ENCODE results near the gene TEKT5. TPM values are rescaled to one million over a fixed set of nuclear protein-coding genes. Genes with fewer than 3 reads are reported as not detected.

The TEKT5 gene
- total RNA-seq, 4 donors from 2014 or later = not detected

DNA sequence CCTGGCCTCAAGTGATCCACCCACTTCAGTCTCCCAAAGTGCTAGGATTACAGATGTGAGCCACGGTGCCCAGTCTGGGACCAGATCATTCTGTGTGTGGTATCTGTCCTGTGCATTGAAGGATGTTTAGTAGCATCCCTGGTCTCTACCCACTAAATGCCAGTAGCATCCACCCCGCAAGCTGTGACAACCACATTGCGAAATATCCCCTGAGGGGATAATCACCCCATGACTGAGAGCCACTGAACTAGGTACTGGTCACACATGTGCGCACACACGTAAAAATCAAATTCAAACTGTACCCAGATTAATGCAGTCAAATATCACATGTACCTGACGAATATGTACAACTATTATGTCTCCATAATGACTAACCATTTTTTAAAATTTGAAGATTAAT lies 35.8 kb downstream of the TEKT5 start:
- Histone ChIP-seq H3K4me3 (no peak overlapping the region), H3K9me3 (peaks cover 0 to 4% (median 0%) of the 10 kb centered on the region in 4 donors), H3K4me1 (peaks cover 0 to 14% (median 0%) of the 10 kb centered on the region in 4 donors), H3K36me3 (no peaks in the 10 kb centered on the region), H3K27ac (replicated peaks in 1 of 4) (no peak overlapping the region), H3K27me3 (no peaks in the 10 kb centered on the region)
- TF ChIP-seq EP300 (IDR thresholded peaks at IDR 0.05) = no peak
- TF ChIP-seq, protein P1, sequence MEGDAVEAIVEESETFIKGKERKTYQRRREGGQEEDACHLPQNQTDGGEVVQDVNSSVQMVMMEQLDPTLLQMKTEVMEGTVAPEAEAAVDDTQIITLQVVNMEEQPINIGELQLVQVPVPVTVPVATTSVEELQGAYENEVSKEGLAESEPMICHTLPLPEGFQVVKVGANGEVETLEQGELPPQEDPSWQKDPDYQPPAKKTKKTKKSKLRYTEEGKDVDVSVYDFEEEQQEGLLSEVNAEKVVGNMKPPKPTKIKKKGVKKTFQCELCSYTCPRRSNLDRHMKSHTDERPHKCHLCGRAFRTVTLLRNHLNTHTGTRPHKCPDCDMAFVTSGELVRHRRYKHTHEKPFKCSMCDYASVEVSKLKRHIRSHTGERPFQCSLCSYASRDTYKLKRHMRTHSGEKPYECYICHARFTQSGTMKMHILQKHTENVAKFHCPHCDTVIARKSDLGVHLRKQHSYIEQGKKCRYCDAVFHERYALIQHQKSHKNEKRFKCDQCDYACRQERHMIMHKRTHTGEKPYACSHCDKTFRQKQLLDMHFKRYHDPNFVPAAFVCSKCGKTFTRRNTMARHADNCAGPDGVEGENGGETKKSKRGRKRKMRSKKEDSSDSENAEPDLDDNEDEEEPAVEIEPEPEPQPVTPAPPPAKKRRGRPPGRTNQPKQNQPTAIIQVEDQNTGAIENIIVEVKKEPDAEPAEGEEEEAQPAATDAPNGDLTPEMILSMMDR (IDR thresholded peaks at IDR 0.05) = no peak
- TF ChIP-seq POLR2A (IDR thresholded peaks at IDR 0.05; ENCODE audit: low read depth) = no peak
- no peak for TF ChIP-seq POLR2AphosphoS5 (IDR thresholded peaks at IDR 0.05)
- intact Hi-C loops (cut with DNase I) = no loop called here
- DNase-seq (ENCODE audit: extremely low spot score) = no peak
- 96% methylated on average over 6 of the region's 6 CpGs for WGBS

DNA sequence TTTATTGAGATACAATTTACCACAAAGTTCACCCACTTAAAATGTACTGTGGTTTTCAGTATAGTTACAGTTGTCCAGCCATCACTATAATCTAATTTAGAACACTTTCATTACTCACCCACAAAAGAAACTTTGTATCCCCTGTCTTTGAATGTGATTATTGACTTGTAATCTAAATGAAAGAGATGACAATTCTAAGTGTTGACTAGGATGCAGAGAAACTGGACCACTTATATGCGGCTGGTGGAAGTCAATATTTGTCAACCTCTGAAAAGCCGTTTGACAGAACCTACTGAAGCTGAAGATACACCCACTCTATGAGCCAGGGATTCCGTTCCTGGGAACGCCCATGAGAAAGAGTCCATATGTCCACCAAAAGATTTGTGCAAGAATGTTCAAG lies 36.8 kb downstream of the TEKT5 start:
- H3K27ac ChIP-seq (replicated peaks in 1 of 4) = no peak overlapping the region
- TF ChIP-seq POLR2AphosphoS5 (IDR thresholded peaks at IDR 0.05) (no peak), EP300 (IDR thresholded peaks at IDR 0.05) (no peak), POLR2A (IDR thresholded peaks at IDR 0.05; ENCODE audit: low read depth) (no peak)
- TF ChIP-seq, protein P1 (IDR thresholded peaks at IDR 0.05) = no peak
- peaks cover 0 to 7% (median 0%) of the 10 kb centered on the region in 4 donors for H3K4me1 ChIP-seq
- H3K4me3 ChIP-seq = no peak overlapping the region
- peaks cover 0 to 4% (median 0%) of the 10 kb centered on the region in 4 donors for H3K9me3 ChIP-seq
- intact Hi-C loops (cut with DNase I) = no loop called here
- WGBS = 88% methylated on average over 4 of the region's 4 CpGs
- DNase-seq (ENCODE audit: extremely low spot score) = no peak
- peaks cover 0 to 6% (median 0%) of the 10 kb centered on the region in 4 donors for H3K27me3 ChIP-seq
- H3K36me3 ChIP-seq = no peaks in the 10 kb centered on the region

DNA sequence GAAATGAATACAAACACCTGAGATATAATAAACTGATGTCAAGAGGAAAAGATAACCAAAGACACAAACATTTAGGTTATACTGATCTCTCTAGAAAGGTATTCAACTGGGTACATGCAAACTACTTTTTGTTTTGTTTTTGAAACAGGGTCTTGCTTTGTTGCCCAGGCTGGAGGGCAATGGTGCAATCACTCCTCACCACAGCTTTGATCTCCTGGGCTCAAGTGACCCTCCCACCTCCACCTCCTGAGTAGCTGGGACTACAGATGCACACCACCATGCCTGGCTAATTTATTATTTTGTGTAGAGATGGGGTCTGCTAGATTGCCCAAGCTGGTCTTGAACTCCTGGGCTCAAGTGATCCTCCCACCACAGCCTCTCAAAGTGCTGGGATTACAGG lies 38.1 kb downstream of the TEKT5 start:
- TF ChIP-seq EP300 (IDR thresholded peaks at IDR 0.05) = no peak
- TF ChIP-seq, protein P1 (IDR thresholded peaks at IDR 0.05) = no peak
- no peak for TF ChIP-seq POLR2A (IDR thresholded peaks at IDR 0.05; ENCODE audit: low read depth)
- no peak for TF ChIP-seq POLR2AphosphoS5 (IDR thresholded peaks at IDR 0.05)
- DNase-seq (ENCODE audit: extremely low spot score) = no peak
- no peak overlapping the region for H3K27ac ChIP-seq (replicated peaks in 1 of 4)
- H3K27me3 ChIP-seq = peaks cover 0 to 9% (median 0%) of the 10 kb centered on the region in 4 donors
- no peaks in the 10 kb centered on the region for H3K4me1 ChIP-seq
- H3K36me3 ChIP-seq = no peaks in the 10 kb centered on the region
- peaks cover 0 to 4% (median 0%) of the 10 kb centered on the region in 4 donors for H3K9me3 ChIP-seq
- intact Hi-C loops (cut with DNase I) = no loop called here
- H3K4me3 ChIP-seq = no peak overlapping the region

DNA sequence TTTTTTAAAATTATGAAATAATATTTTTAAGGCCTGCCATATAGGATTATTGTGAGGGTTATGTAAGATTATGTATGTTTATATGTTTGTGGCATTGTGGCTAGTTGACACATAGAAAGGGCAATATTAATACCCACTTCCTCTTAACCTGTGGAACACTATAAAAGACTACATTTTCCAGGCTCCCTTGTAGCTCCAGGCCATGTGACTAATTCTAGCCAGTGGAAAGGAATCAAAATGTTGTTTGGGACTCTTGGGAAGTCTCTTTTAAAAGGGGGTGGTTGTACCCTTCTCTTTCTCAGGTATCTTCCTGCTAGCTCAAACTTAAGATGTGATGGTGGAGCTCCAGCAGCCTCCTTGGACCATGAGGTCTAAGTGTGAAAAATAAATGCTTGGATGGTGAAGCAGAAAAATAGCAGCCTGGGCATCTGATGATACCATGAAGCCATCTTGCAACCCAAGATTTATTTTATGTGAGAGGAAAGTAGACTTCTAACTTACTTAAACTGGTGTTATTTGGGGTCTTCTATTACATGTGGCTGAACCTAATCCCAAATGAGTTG lies 39.2 kb downstream of the TEKT5 start:
- no peaks in the 10 kb centered on the region for H3K4me1 ChIP-seq
- no peak for DNase-seq (ENCODE audit: extremely low spot score)
- intact Hi-C loops (cut with DNase I) = no loop called here
- TF ChIP-seq POLR2AphosphoS5 (IDR thresholded peaks at IDR 0.05) = no peak
- no peaks in the 10 kb centered on the region for H3K36me3 ChIP-seq
- H3K9me3 ChIP-seq = peaks cover 0 to 4% (median 0%) of the 10 kb centered on the region in 4 donors
- no peak overlapping the region for H3K4me3 ChIP-seq
- H3K27ac ChIP-seq (replicated peaks in 1 of 4) = no peak overlapping the region
- peaks cover 0 to 11% (median 0%) of the 10 kb centered on the region in 4 donors for H3K27me3 ChIP-seq

DNA sequence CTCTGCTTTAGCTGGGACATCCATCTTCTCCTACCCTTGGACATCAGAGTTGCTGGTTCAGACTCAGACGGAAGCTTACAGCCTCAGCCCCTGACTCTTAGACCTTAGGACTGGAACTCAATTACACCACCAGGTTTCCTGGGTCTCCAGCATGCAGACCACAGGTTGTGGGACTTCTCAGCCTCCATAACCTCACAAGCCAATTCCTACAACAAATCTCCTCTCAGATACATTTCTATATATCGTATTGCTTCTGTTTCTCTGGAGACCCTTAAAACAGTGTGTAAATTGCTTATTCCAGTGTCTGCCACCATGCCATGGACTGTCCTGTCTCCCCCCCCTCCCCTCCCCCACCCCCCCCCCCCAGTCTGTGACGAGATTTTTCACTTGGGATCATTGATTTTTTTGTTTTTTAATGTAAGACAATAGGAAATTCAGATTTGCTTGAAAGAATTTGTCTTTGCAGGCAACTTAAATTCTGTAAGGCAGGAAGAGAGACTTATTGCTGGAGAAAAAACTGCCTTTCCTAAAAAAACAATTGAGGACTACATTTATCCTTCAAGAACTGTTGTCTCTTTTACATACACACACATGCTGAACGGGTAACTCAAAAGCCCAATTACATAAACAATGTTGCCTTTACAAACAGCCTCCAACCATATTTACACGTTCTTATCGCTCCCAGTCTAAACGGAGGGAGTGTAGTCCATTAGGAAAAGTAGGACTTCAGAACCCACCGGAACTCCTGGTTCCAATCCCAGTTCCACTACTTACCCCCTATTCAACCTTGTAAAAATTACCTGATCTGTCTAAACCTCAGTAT lies 39.9 kb downstream of the TEKT5 start:
- no peak for DNase-seq (ENCODE audit: extremely low spot score)
- Histone ChIP-seq H3K4me3 (no peak overlapping the region), H3K4me1 (no peaks in the 10 kb centered on the region), H3K27ac (replicated peaks in 1 of 4) (no peak overlapping the region), H3K9me3 (peaks cover 0 to 4% (median 0%) of the 10 kb centered on the region in 4 donors), H3K36me3 (no peaks in the 10 kb centered on the region), H3K27me3 (peaks cover 0 to 11% (median 0%) of the 10 kb centered on the region in 4 donors)
- TF ChIP-seq EP300 (IDR thresholded peaks at IDR 0.05) (no peak), POLR2A (IDR thresholded peaks at IDR 0.05; ENCODE audit: low read depth) (no peak), POLR2AphosphoS5 (IDR thresholded peaks at IDR 0.05) (no peak)
- TF ChIP-seq, protein P1 (IDR thresholded peaks at IDR 0.05) = no peak
- 62% methylated on average over 8 of the region's 8 CpGs for WGBS
- intact Hi-C loops (cut with DNase I) = no loop called here

All from esophagus muscularis mucosa (tissue), 4 donors.